Activated naive CD8-positive, alpha-beta T cell treated with anti-CD3 and anti-CD28 coated beads, Interleukin-2, amount 10 ng/mL, durations not matched to agents 7 days and 5 days (primary cell): ENCODE data around the gene WHAMM. TPM values are rescaled to one million over a fixed set of nuclear protein-coding genes. Genes with fewer than 3 reads are reported as not detected.
A peak's percentile ranks its signal among the peaks of the same experiment; 100 is the strongest.
"Not testable (repeated sequence)": the region's sequence is repeated elsewhere in the genome, so short reads cannot be mapped to it uniquely, and the experiment has no call there.

ENCODE experiments used
- ATAC-seq: fragments of 150-1000 bp; cut with Tn5 transposase; one replicate; pipeline ENCODE4 v1.10.0; 2021; ENCODE audit warnings: low read depth, moderate library complexity
- POLR2A ChIA-PET: fragments of 350-600 bp; sonication (Branson Sonifier 250); formaldehyde crosslinking; loops from one replicate; lab custom pipeline; 2021; ENCODE audit warnings: antibody characterized with exemption; lab: Charles Lee
- DNase-seq: peaks from one replicate; pipeline ENCODE4 v3.0.0; 2021
- H3K27ac Mint-ChIP-seq: one replicate; pipeline ENCODE4 v1.8.0; 2022; ENCODE audit warnings: mild to moderate bottlenecking, mixed read lengths
- H3K27me3 Mint-ChIP-seq: one replicate; pipeline ENCODE4 v1.8.0; 2022; ENCODE audit warnings: mild to moderate bottlenecking, moderate library complexity, mixed read lengths
- H3K36me3 Mint-ChIP-seq: one replicate; pipeline ENCODE4 v1.8.0; 2021; ENCODE audit warnings: mild to moderate bottlenecking, mixed read lengths
- H3K4me1 Mint-ChIP-seq: one replicate; pipeline ENCODE4 v1.8.0; 2021; ENCODE audit warnings: mixed read lengths
- H3K4me3 Mint-ChIP-seq: one replicate; pipeline ENCODE4 v1.8.0; 2022; ENCODE audit warnings: mild to moderate bottlenecking, moderate library complexity, mixed read lengths
- H3K9me3 Mint-ChIP-seq: one replicate; pipeline ENCODE4 v1.8.0; 2021; ENCODE audit warnings: mixed read lengths
- total RNA-seq, 2 experiments: library from RNA; stranded (reverse); gene quantifications; one replicate each; pipeline ENCODE4 v1.2.3, GENCODE V29; 2021

The WHAMM gene
- total RNA-seq, 2 experiments from 2014 or later = 18.1 to 18.2 TPM

DNA sequence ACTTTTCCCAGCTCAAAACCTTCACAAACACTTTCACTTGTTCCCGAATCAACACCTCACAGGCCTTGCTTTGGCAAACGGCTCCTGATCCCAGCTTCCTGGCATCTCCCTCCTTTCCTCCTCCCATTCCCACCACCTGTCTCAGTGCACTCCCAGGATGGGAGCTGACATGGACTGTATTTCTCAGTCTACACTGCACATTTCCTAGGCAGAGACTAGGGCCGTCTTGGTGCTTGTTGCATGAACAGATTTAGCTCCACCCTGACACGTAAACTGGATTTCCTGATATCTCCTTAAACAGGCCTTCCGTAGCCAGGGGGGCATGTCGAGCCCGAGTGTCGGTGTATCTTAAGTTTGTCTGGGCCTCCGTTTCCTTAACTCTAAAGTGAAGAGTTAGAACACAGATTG lies 790 bp upstream of the WHAMM start:
- peak overlapping the region; percentile 80 for H3K4me3 Mint-ChIP-seq
- no peak overlapping the region for H3K27ac Mint-ChIP-seq

GRCh38 chr15:82810061-82810889 lies 847 bp downstream of the WHAMM start:
- Mint-ChIP-seq H3K27me3 (peaks cover 3% of the 10 kb centered on the region), H3K36me3 (peaks cover 21% of the 10 kb centered on the region), H3K4me3 (peak overlapping the region; percentile 91), H3K4me1 (peaks cover 22% of the 10 kb centered on the region), H3K27ac (peak overlapping the region; percentile 94), H3K9me3 (no peaks in the 10 kb centered on the region)
- ATAC-seq (peak; percentile 43), DNase-seq (peak; percentile 74)
- POLR2A ChIA-PET = interaction anchor here (0.8 to 4.5 kb wide), 8 partner anchors 18 to 298 kb away, joined by 3 to 26 read pairs (median 4); partner anchors contain the start of genes RAMAC and RPS17

More for the DNA sequence above, 790 bp upstream of the WHAMM start:
- POLR2A ChIA-PET = interaction anchor here (4.0 to 4.5 kb wide), 2 partner anchors 59 to 268 kb away, joined by 22 to 26 read pairs; partner anchors contain the start of gene RPS17
- H3K36me3 Mint-ChIP-seq = peaks cover 14% of the 10 kb centered on the region
- peaks cover 5% of the 10 kb centered on the region for H3K27me3 Mint-ChIP-seq
- H3K4me1 Mint-ChIP-seq = peaks cover 22% of the 10 kb centered on the region
- DNase-seq = no peak
- no peak for ATAC-seq
- H3K9me3 Mint-ChIP-seq = no peaks in the 10 kb centered on the region

GRCh38 chr15:82810890-82811426 lies 1.5 kb downstream of the WHAMM start:
- Mint-ChIP-seq H3K27me3 (no peaks in the 10 kb centered on the region), H3K36me3 (peaks cover 24% of the 10 kb centered on the region), H3K9me3 (no peaks in the 10 kb centered on the region), H3K4me1 (peaks cover 22% of the 10 kb centered on the region), H3K27ac (peak overlapping the region; percentile 94), H3K4me3 (peak overlapping the region; percentile 91)
- POLR2A ChIA-PET = interaction anchor here (0.8 to 4.5 kb wide), 7 partner anchors 17 to 270 kb away, joined by 3 to 26 read pairs (median 6); partner anchors contain the start of genes RAMAC and RPS17
- ATAC-seq = no peak
- no peak for DNase-seq

GRCh38 chr15:82812994-82813393 lies 3.6 kb downstream of the WHAMM start:
- H3K4me3 Mint-ChIP-seq = no peak overlapping the region
- POLR2A ChIA-PET = no interaction called here

DNA sequence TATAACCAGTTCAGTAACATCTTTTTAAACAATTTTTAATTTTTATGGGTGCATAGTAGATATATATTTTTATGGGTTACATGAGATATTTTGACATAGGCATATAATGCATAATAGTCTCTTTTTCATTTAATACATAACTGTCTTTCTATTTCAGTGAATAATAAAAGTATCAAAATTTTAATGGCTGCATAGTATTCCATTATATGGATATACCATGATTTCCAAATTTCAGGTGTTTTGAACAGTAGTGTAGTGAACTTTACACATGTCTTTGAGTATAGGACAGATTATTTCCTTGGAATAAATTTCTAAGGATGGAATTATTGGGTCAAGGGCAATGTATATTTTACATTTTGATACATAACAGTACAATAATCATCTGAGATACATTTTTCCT lies 10.7 kb downstream of the WHAMM start:
- POLR2A ChIA-PET = no interaction called here
- Mint-ChIP-seq H3K9me3 (no peaks in the 10 kb centered on the region), H3K27ac (no peak overlapping the region)

More at GRCh38 chr15:82812994-82813393, 3.6 kb downstream of the WHAMM start:
- Mint-ChIP-seq H3K27me3 (no peaks in the 10 kb centered on the region), H3K9me3 (no peaks in the 10 kb centered on the region), H3K27ac (no peak overlapping the region), H3K4me1 (peaks cover 22% of the 10 kb centered on the region), H3K36me3 (peaks cover 30% of the 10 kb centered on the region)
- ATAC-seq (no peak), DNase-seq (no peak)

DNA sequence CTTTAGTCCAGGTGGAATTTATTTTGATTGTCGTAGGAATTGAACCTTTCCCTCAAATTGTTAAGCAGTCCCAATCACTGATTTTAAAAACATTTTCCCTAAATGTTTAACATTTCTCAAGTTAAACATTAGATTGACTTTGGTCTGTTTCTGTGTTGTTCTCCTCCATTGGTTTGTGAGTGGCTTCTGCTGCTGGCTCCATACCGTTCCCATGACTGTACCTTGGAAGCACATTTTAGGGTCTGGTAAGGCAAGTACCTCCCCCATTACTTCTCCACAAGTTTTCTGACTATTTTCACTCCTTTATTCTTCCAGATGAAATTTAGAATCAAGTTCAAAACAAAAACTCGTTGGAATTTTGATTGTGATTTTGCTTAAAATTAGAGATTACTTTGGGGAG lies 12.0 kb downstream of the WHAMM start:
- ATAC-seq, DNase-seq, H3K9me3 Mint-ChIP-seq, H3K4me1 Mint-ChIP-seq, POLR2A ChIA-PET, H3K27me3 Mint-ChIP-seq, H3K27ac Mint-ChIP-seq, H3K4me3 Mint-ChIP-seq: not testable (repeated sequence)
- H3K36me3 Mint-ChIP-seq = peaks cover 35% of the 10 kb centered on the region

More for the DNA sequence above, 10.7 kb downstream of the WHAMM start:
- Mint-ChIP-seq H3K4me1 (no peaks in the 10 kb centered on the region), H3K4me3 (no peak overlapping the region), H3K36me3 (peaks cover 36% of the 10 kb centered on the region), H3K27me3 (no peaks in the 10 kb centered on the region)
- DNase-seq (no peak), ATAC-seq (no peak)

DNA sequence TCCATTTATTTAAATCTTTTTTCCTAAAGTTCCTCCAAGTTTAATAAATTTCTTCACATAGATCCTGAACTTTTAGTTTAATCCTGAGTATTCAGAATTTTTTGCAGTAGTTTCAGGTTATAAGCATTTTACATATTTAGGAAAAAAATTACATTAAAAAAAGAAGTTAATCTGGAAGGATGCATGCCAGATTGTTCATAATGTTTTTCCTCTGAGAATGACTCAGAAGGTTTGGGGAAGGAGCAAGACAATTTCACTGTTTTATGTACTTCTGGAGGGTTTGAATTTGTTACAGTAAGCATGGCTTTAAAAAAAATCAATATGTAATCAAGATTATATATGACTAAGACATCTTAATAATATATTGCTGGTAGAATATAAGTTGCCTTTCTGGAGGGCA lies 12.4 kb downstream of the WHAMM start:
- H3K4me1 Mint-ChIP-seq, H3K9me3 Mint-ChIP-seq, DNase-seq, ATAC-seq, POLR2A ChIA-PET, H3K27me3 Mint-ChIP-seq, H3K4me3 Mint-ChIP-seq, H3K27ac Mint-ChIP-seq: not testable (repeated sequence)
- H3K36me3 Mint-ChIP-seq = peaks cover 38% of the 10 kb centered on the region

DNA sequence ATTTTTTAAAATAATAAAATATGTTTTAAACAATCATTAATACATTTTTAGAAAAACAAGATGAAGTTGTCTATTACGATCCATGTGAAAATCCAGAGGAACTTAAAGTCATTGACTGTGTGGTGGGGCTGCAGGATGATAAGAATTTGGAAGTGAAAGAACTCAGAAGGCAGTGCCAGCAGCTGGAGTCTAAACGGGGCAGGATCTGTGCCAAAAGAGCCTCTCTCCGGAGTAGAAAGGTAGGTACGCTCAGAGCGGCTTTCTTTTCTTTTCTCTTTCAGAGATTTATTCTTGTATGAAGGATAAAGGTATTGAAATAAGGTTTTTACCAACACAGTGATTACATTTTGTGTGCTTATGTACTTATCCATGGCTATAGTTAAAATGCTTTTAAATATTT lies 13.6 kb downstream of the WHAMM start:
- Mint-ChIP-seq H3K4me3 (no peak overlapping the region), H3K36me3 (peaks cover 38% of the 10 kb centered on the region)

GRCh38 chr15:82828075-82828474 lies 18.6 kb downstream of the WHAMM start:
- Mint-ChIP-seq H3K4me3 (no peak overlapping the region), H3K9me3 (no peaks in the 10 kb centered on the region), H3K36me3 (peaks cover 42% of the 10 kb centered on the region), H3K27ac (no peak overlapping the region), H3K4me1 (peaks cover 25% of the 10 kb centered on the region), H3K27me3 (no peaks in the 10 kb centered on the region)
- ATAC-seq (no peak), DNase-seq (no peak)
- POLR2A ChIA-PET = interaction anchor here (0.8 kb wide), 1 partner anchor 17 kb away, joined by 3 read pairs; no protein-coding TSS in a partner anchor

More for the DNA sequence above, 13.6 kb downstream of the WHAMM start:
- H3K27me3 Mint-ChIP-seq = no peaks in the 10 kb centered on the region
- H3K27ac Mint-ChIP-seq = no peak overlapping the region
- no peaks in the 10 kb centered on the region for H3K9me3 Mint-ChIP-seq
- H3K4me1 Mint-ChIP-seq = no peaks in the 10 kb centered on the region
- ATAC-seq (no peak), DNase-seq (no peak)
- POLR2A ChIA-PET = no interaction called here

DNA sequence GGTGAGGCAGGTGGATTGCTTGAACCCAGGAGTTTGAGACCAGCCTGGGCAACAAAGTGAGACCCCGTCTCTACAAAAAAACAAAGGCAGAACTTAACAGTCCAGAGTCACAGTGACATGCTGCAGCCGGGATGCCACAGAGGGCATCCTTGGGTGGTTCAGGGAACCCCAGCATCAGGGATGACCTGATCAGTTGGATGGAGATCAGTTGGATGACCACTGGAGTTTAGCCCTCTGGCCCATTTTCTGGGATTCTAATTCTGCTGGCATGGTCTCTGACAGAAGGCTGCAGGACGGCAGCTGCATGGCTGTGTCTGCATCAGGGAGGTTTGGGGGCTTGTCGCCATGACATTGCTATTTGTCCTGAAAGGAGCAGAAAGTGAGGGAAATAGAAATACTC lies 19.8 kb downstream of the WHAMM start:
- peaks cover 48% of the 10 kb centered on the region for H3K36me3 Mint-ChIP-seq
- peaks cover 26% of the 10 kb centered on the region for H3K4me1 Mint-ChIP-seq
- ATAC-seq (no peak), DNase-seq (no peak)
- no peak overlapping the region for H3K4me3 Mint-ChIP-seq
- POLR2A ChIA-PET = no interaction called here
- peak overlapping the region; percentile 33 for H3K27ac Mint-ChIP-seq
- H3K27me3 Mint-ChIP-seq = no peaks in the 10 kb centered on the region
- no peaks in the 10 kb centered on the region for H3K9me3 Mint-ChIP-seq

GRCh38 chr15:82830427-82831173 lies 21.2 kb downstream of the WHAMM start:
- H3K36me3 Mint-ChIP-seq = peaks cover 50% of the 10 kb centered on the region
- no peaks in the 10 kb centered on the region for H3K9me3 Mint-ChIP-seq
- no peak for ATAC-seq
- H3K27ac Mint-ChIP-seq = no peak overlapping the region
- no peak overlapping the region for H3K4me3 Mint-ChIP-seq
- no peak for DNase-seq
- POLR2A ChIA-PET = no interaction called here
- peaks cover 26% of the 10 kb centered on the region for H3K4me1 Mint-ChIP-seq
- no peaks in the 10 kb centered on the region for H3K27me3 Mint-ChIP-seq

- DNase-seq = no peak
- Mint-ChIP-seq H3K4me1 (peaks cover 26% of the 10 kb centered on the region), H3K36me3 (peaks cover 52% of the 10 kb centered on the region), H3K4me3 (peak overlapping the region; percentile 19), H3K9me3 (no peaks in the 10 kb centered on the region), H3K27ac (peak overlapping the region; percentile 86), H3K27me3 (no peaks in the 10 kb centered on the region)
- POLR2A ChIA-PET = interaction anchor here (1.5 kb wide), 1 partner anchor 8 kb away, joined by 4 read pairs; no protein-coding TSS in a partner anchor
- ATAC-seq = no peak
Observed at GRCh38 chr15:82831894-82832600, 22.6 kb downstream of the WHAMM start.
